ENCODE data around the gene BRINP3. TPM values are rescaled to one million over a fixed set of nuclear protein-coding genes. Genes with fewer than 3 reads are reported as not detected.

BRINP3 gene
- total and polyA plus RNA-seq, 2 donors (not counting 3 experiments of a cell fraction or from before 2014, with no cell fraction given) = not detected

DNA sequence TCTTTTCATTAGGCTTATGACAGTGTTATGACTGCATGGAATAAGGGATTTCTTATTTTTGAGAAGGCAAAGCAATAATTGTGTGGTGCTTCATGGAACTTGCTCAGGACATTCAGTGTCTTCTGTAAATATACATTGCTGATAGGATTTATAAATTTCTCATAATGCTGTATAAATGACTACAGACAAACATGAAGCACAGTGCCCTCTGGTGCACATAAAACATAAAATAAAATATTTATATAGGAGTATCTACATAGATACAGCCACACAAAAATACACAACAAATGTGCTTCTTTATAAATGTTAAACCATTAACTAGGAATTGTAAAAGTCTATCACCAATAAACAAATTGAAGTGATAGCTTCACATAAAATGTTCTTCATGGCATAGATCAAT is 24.1 kb downstream of the BRINP3 start:
- Histone ChIP-seq H3K9me3 (replicated peaks; ENCODE audit: control insufficient read depth, insufficient read depth, low read length) (no peaks in the 10 kb centered on the region), H3K4me3 (replicated peaks in 1 of 3; ENCODE audit: insufficient read depth in 1 of 3, low read depth in 1 of 3, low read length in 3 of 3) (no peak overlapping the region), H3K79me2 (ENCODE audit: control insufficient read depth, insufficient read depth, low read length) (no peaks in the 10 kb centered on the region), H3K27me3 (ENCODE audit: control insufficient read depth in 2 of 2, insufficient read depth in 2 of 2, low read length in 2 of 2) (no peaks in the 10 kb centered on the region), H3K9ac (replicated peaks; ENCODE audit: extremely low read depth, insufficient read depth, low read length) (no peak overlapping the region), H3K9me1 (replicated peaks; ENCODE audit: control insufficient read depth, extremely low read depth, insufficient read depth, low read length) (no peaks in the 10 kb centered on the region), H3K4me1 (ENCODE audit: control insufficient read depth, extremely low read depth, insufficient read depth, low read length) (no peaks in the 10 kb centered on the region), H2AFZ (ENCODE audit: low read depth, low read length) (no peak overlapping the region), H4K20me1 (replicated peaks; ENCODE audit: control insufficient read depth, extremely low read depth, insufficient read depth, low read length) (no peaks in the 10 kb centered on the region), H3K27ac (ENCODE audit: insufficient read depth, low read depth, low read length) (no peak overlapping the region), H3K36me3 (ENCODE audit: control insufficient read depth in 2 of 2, extremely low read depth in 1 of 2, insufficient read depth in 2 of 2, low read length in 2 of 2) (no peaks in the 10 kb centered on the region), H3K4me2 (ENCODE audit: insufficient read depth, low read length) (no peak overlapping the region)
- no TSS peak for BruUV-seq (replicated peaks)
- POLR2A ChIA-PET = no interaction called here
- no peak for TF ChIP-seq JUN (IDR thresholded peaks at IDR 0.05; ENCODE audit: borderline replicate concordance, insufficient read depth, insufficient read length, low read depth)
- no peak for TF ChIP-seq FOS (IDR thresholded peaks at IDR 0.05; ENCODE audit: borderline replicate concordance, insufficient read depth, low read length)
- TF ChIP-seq MAX (IDR thresholded peaks at IDR 0.05; ENCODE audit: insufficient read depth, insufficient read length) = no peak
- TF ChIP-seq EZH2 (IDR thresholded peaks at IDR 0.05; ENCODE audit: borderline replicate concordance, low read depth, low read length, severe bottlenecking) = no peak
- TF ChIP-seq POLR2A (IDR thresholded peaks at IDR 0.05; ENCODE audit: low read depth, low read length) = no peak
- no peak for TF ChIP-seq GATA2 (IDR thresholded peaks at IDR 0.05; ENCODE audit: insufficient read depth, insufficient read length, low read depth, low read length)
- TF ChIP-seq MYC (IDR thresholded peaks at IDR 0.05; ENCODE audit: low read depth, low read length) = no peak
- no peak for TF ChIP-seq POLR2AphosphoS5 (IDR thresholded peaks at IDR 0.05; ENCODE audit: insufficient read depth, low read depth, low read length)
- dilution Hi-C loops (cut with MboI; ENCODE audit: extremely low pct_ligation_motif_present, low sequenced_read_pairs) = no loop called here
- no peak for FAIRE-seq
- DNase-seq (ENCODE audit: low read depth, low spot score) = no peak
- intact Hi-C loops (cut with micrococcal nuclease) = no loop called here
- CTCF ChIA-PET = no interaction called here

DNA sequence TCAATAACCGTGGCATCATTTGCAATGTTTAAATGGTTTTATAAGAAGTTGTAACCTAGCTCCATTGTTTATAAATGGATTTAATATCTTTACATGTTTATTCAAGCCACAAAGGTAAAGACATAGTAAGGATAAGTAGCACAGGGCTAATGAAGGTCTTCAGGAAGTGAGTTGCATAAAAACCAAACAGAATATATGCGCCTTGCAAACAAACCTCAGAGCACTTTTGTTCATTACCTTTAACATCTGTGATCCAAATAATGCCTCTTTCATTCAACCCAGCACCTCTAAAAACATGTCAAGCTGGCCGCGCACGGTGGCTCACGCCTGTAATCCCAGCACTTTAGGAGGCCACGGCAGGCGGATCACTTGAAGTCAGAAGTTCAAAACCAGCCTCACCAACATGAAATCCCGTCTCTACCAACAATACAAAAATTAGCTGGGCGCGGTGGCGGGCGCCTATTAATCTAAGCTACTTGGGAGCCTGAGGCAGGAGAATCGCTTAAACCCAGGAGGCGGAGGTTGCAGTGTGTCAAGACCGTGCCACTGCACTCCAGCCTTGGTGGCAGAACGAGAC is 25.3 kb downstream of the BRINP3 start:
- Histone ChIP-seq H3K4me1 (ENCODE audit: control insufficient read depth, extremely low read depth, insufficient read depth, low read length) (no peaks in the 10 kb centered on the region), H3K9ac (replicated peaks; ENCODE audit: extremely low read depth, insufficient read depth, low read length) (no peak overlapping the region), H3K9me1 (replicated peaks; ENCODE audit: control insufficient read depth, extremely low read depth, insufficient read depth, low read length) (no peaks in the 10 kb centered on the region), H3K4me2 (ENCODE audit: insufficient read depth, low read length) (no peak overlapping the region), H3K36me3 (ENCODE audit: control insufficient read depth in 2 of 2, extremely low read depth in 1 of 2, insufficient read depth in 2 of 2, low read length in 2 of 2) (no peaks in the 10 kb centered on the region), H2AFZ (ENCODE audit: low read depth, low read length) (no peak overlapping the region), H3K79me2 (ENCODE audit: control insufficient read depth, insufficient read depth, low read length) (no peaks in the 10 kb centered on the region), H3K9me3 (replicated peaks; ENCODE audit: control insufficient read depth, insufficient read depth, low read length) (no peaks in the 10 kb centered on the region), H3K4me3 (replicated peaks in 1 of 3; ENCODE audit: insufficient read depth in 1 of 3, low read depth in 1 of 3, low read length in 3 of 3) (no peak overlapping the region), H4K20me1 (replicated peaks; ENCODE audit: control insufficient read depth, extremely low read depth, insufficient read depth, low read length) (no peaks in the 10 kb centered on the region), H3K27me3 (ENCODE audit: control insufficient read depth in 2 of 2, insufficient read depth in 2 of 2, low read length in 2 of 2) (no peaks in the 10 kb centered on the region), H3K27ac (ENCODE audit: insufficient read depth, low read depth, low read length) (no peak overlapping the region)
- BruUV-seq (replicated peaks) = no TSS peak
- FAIRE-seq (no peak), DNase-seq (ENCODE audit: low read depth, low spot score) (no peak)
- POLR2A ChIA-PET = no interaction called here
- TF ChIP-seq, protein P1, sequence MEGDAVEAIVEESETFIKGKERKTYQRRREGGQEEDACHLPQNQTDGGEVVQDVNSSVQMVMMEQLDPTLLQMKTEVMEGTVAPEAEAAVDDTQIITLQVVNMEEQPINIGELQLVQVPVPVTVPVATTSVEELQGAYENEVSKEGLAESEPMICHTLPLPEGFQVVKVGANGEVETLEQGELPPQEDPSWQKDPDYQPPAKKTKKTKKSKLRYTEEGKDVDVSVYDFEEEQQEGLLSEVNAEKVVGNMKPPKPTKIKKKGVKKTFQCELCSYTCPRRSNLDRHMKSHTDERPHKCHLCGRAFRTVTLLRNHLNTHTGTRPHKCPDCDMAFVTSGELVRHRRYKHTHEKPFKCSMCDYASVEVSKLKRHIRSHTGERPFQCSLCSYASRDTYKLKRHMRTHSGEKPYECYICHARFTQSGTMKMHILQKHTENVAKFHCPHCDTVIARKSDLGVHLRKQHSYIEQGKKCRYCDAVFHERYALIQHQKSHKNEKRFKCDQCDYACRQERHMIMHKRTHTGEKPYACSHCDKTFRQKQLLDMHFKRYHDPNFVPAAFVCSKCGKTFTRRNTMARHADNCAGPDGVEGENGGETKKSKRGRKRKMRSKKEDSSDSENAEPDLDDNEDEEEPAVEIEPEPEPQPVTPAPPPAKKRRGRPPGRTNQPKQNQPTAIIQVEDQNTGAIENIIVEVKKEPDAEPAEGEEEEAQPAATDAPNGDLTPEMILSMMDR (IDR thresholded peaks at IDR 0.05; ENCODE audit: extremely low read depth in 1 of 2, insufficient read depth in 1 of 2, low read depth in 1 of 2, low read length in 2 of 2) = no peak
- TF ChIP-seq JUN (IDR thresholded peaks at IDR 0.05; ENCODE audit: borderline replicate concordance, insufficient read depth, insufficient read length, low read depth) (no peak), EZH2 (IDR thresholded peaks at IDR 0.05; ENCODE audit: borderline replicate concordance, low read depth, low read length, severe bottlenecking) (no peak), POLR2AphosphoS5 (IDR thresholded peaks at IDR 0.05; ENCODE audit: insufficient read depth, low read depth, low read length) (no peak), MYC (IDR thresholded peaks at IDR 0.05; ENCODE audit: low read depth, low read length) (no peak), GATA2 (IDR thresholded peaks at IDR 0.05; ENCODE audit: insufficient read depth, insufficient read length, low read depth, low read length) (no peak), MAX (IDR thresholded peaks at IDR 0.05; ENCODE audit: insufficient read depth, insufficient read length) (no peak), POLR2A (IDR thresholded peaks at IDR 0.05; ENCODE audit: low read depth, low read length) (no peak), FOS (IDR thresholded peaks at IDR 0.05; ENCODE audit: borderline replicate concordance, insufficient read depth, low read length) (no peak)
- intact Hi-C loops (cut with micrococcal nuclease) (no loop called here), dilution Hi-C loops (cut with MboI; ENCODE audit: extremely low pct_ligation_motif_present, low sequenced_read_pairs) (no loop called here)
- CTCF ChIA-PET = no interaction called here

Data from endothelial cell of umbilical vein (primary cell).